Activated T-cell treated with anti-CD3 and anti-CD28 coated beads, Interleukin-2, amount 50 U/mL, for 24 hours (primary cell): Measurements from ENCODE around the gene RAP1A.
"Not testable (repeated sequence)": the region's sequence is repeated elsewhere in the genome, so short reads cannot be mapped to it uniquely, and the experiment has no call there.

Experiments
- DNase-seq: peaks from one replicate; pipeline ENCODE4 v3.0.0-alpha.2; 2020
- H3K27ac Mint-ChIP-seq: 2 replicates; pipeline ENCODE4 v1.8.0; 2020; ENCODE audit warnings: mild to moderate bottlenecking, mixed read lengths
- H3K27me3 Mint-ChIP-seq: 2 replicates; pipeline ENCODE4 v1.8.0; 2020; ENCODE audit warnings: mixed read lengths
- H3K36me3 Mint-ChIP-seq: 2 replicates; pipeline ENCODE4 v1.8.0; 2020; ENCODE audit warnings: low read depth, mixed read lengths
- H3K4me1 Mint-ChIP-seq: 2 replicates; pipeline ENCODE4 v1.8.0; 2020; ENCODE audit warnings: low read depth, mixed read lengths
- H3K4me3 Mint-ChIP-seq: 2 replicates; pipeline ENCODE4 v1.8.0; 2020; ENCODE audit warnings: mild to moderate bottlenecking, moderate library complexity, mixed read lengths
- H3K9me3 Mint-ChIP-seq: 2 replicates; pipeline ENCODE4 v1.8.0; 2020; ENCODE audit warnings: mixed read lengths

Gene RAP1A

DNA sequence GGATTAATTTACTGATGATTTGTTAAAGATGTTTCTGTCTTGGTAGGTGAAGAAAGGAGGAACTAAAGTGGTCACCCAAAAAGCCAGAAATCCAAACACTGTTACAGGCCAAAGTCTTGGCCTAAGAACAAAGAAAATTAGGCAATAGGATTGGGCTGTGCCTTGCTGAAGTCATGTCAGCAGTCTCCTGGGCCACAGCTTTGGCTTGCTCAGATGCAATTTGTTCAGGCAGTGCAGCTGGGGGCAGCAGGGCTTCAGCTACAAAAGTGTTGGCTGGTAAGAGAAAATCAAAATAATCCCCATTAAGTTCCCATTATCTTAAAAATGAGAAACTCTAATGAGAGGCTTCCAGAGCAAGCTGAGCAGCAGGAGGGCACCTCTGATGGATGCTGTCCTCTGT lies 14.0 kb upstream of the RAP1A start:
- Mint-ChIP-seq H3K27ac (peak overlapping the region; percentile 68), H3K4me1 (peaks cover 66% of the 10 kb centered on the region), H3K27me3 (no peaks in the 10 kb centered on the region), H3K36me3 (peaks cover 6% of the 10 kb centered on the region), H3K4me3 (no peak overlapping the region), H3K9me3 (no peaks in the 10 kb centered on the region)
- DNase-seq = no peak

DNA sequence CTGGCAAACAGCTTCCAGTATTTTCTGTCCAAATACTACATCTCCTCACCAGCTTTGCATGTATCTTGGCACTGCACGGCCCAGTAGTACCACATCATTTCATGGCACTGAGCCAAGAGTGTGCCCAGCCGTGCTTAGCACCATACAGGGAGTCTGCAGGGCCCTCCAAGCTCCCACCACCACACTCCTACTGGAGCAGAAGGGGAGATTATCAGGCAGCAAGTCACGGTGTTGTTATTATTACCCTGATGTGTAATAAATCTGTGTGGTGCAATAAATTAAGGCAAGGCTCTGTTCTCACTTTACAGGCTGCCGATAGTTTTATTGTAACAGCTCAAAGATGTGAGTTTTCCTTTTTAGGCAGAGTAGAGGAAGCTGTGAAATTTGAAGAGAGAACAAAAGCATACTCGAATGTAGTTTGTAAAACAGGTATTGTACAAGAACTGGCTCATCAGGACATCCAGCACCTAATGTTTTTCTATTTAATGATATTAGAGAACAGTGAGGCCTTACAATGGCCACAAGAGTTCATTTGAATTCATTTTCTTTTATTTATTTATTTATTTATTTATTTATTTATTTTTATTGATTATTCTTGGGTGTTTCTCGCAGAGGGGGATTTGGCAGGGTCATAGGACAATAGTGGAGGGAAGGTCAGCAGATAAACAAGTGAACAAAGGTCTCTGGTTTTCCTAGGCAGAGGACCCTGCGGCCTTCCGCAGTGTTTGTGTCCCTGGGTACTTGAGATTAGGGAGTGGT lies 13.0 kb upstream of the RAP1A start:
- not testable (repeated sequence) for DNase-seq, H3K4me3 Mint-ChIP-seq, H3K9me3 Mint-ChIP-seq, H3K27me3 Mint-ChIP-seq, H3K36me3 Mint-ChIP-seq
- H3K27ac Mint-ChIP-seq = peak overlapping the region; percentile 71
- peaks cover 55% of the 10 kb centered on the region for H3K4me1 Mint-ChIP-seq

DNA sequence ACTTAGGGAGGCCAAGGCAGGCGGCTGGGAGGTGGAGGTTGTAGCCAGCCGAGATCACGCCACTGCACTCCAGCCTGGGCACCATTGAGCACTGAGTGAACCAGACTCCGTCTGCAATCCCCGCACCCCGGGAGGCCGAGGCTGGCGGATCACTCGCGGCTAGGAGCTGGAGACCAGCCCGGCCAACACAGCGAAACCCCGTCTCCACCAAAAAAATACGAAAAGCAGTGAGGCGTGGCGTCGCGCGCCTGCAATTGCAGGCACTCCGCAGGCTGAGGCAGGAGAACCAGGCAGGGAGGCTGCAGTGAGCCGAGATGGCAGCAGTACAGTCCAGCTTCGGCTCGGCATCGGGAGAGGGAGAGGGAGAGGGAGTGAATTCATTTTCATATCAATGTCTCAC lies 11.1 kb upstream of the RAP1A start:
- DNase-seq, H3K27ac Mint-ChIP-seq, H3K36me3 Mint-ChIP-seq, H3K4me3 Mint-ChIP-seq, H3K9me3 Mint-ChIP-seq, H3K27me3 Mint-ChIP-seq: not testable (repeated sequence)
- H3K4me1 Mint-ChIP-seq = peaks cover 36% of the 10 kb centered on the region

DNA sequence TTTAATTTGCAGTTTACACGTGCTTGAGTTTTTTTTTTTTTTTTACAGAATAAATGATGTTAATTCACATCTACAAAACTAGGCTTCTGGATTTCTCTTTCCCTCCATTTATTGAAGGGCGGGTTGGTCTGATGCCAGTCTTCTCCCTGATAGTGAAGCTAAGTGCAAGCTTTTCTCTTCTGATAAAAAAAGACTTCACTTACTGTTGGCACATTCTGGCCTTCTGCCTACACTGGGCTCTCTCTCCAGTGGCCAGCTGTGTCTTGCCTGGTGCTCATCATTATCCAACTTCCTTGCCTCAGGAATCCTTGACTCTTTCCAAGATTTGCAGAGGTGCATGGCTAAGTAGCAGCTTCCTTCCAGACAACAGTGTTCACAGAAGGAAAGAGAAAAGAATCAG lies 7.6 kb upstream of the RAP1A start:
- Mint-ChIP-seq H3K27ac (no peak overlapping the region), H3K4me3 (no peak overlapping the region), H3K27me3 (no peaks in the 10 kb centered on the region), H3K4me1 (peaks cover 24% of the 10 kb centered on the region), H3K9me3 (no peaks in the 10 kb centered on the region), H3K36me3 (no peaks in the 10 kb centered on the region)
- DNase-seq = no peak

DNA sequence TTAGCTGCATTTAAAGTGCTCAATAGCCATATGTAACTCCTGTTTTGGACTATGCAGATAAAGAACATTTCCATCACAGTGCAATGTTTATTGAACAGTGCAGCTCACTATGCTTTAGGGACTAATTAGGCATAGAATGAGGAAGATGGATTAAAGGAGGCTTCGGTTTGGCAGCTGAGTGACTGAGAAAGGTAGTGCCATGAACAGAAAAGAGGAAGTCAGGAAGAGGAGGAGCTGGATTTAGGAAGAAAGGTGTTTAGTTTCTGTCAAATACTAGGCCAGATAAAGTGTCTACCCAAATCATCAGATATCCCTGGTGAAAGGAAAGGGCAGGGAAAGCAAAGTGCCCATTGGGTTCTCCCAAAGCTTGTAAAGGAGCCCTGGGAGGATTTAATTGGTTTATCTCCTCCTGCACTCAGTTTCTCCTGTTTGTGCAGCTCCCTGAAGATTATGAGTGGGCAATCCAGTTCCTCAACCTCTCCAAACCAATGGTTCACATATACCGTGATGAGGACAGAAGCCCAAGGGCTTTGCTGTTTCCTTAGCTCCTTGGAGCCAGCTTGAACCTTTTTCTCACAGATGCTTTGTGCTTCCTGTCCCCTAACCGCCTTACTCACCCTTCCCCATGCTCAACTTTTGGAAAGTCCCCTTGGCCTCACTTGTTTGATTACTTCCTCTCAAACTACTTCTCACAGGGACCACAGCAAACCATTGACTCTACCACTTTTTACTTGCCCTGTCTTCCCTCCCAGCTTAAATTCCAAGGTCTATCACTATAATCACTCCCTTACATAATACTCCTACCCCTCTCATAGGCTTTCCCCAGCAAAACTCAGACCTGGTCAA lies 3.5 kb upstream of the RAP1A start:
- Mint-ChIP-seq H3K27me3 (no peaks in the 10 kb centered on the region), H3K4me3 (peak overlapping the region; percentile 50), H3K27ac (peak overlapping the region; percentile 90), H3K9me3 (no peaks in the 10 kb centered on the region), H3K36me3 (peaks cover 11% of the 10 kb centered on the region), H3K4me1 (peaks cover 44% of the 10 kb centered on the region)
- peak; percentile 44 for DNase-seq

DNA sequence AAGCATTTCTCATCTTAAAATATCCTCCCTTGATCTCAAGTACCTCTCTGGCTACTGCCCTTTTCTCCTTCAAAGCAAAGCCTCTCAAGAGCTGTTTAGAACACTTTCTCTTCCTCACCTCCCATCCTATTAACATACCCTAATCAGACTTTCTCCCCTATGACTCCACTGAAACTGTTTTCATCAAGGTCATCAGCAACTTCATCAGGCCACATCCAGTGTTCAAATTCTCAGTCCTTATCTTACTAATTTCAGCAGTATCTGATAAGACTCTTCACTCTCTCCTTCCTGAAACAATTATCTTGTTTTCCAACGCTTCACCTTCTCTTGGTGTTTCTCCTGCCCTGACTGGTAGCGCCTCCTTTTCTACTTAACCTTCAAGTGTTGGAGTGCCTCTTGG lies 1.5 kb upstream of the RAP1A start:
- H3K36me3 Mint-ChIP-seq = peaks cover 31% of the 10 kb centered on the region
- H3K27me3 Mint-ChIP-seq = no peaks in the 10 kb centered on the region
- H3K27ac Mint-ChIP-seq = peak overlapping the region; percentile 88
- no peak for DNase-seq
- no peaks in the 10 kb centered on the region for H3K9me3 Mint-ChIP-seq
- H3K4me3 Mint-ChIP-seq = peak overlapping the region; percentile 52
- peaks cover 63% of the 10 kb centered on the region for H3K4me1 Mint-ChIP-seq

DNA sequence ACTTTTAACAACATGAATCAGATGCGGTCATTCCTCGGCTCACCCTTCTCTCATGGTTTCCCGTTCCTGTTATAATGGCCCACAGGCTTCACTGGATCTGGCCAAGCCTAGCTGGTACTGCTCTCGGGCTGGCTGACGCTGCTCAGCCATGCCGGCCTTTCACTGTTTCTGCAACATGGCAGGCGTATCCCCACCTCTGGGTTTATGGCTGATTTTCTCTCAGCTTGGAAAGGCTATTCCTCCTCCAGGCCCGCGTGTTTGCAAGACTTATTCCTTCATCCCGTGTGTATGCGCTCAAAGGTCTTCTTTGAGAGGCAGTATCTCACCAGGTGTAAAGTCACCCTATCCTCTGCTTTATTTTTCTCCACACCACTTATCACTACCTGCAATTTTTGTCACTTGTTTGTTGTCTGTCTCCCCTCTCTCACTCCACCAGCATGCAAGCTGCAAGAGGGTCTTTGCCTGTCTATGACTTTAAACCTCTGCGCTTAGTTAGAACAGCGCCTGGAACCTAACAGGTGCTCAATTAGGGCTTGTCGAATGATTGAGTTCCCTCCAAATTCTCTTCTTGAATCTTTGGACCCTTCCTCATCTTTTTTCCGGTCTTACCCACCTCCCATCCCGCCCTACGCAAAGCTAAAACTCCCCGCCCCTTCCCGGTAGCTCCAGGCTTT lies 491 bp upstream of the RAP1A start:
- DNase-seq = no peak
- Mint-ChIP-seq H3K9me3 (no peaks in the 10 kb centered on the region), H3K4me1 (peaks cover 73% of the 10 kb centered on the region)

DNA sequence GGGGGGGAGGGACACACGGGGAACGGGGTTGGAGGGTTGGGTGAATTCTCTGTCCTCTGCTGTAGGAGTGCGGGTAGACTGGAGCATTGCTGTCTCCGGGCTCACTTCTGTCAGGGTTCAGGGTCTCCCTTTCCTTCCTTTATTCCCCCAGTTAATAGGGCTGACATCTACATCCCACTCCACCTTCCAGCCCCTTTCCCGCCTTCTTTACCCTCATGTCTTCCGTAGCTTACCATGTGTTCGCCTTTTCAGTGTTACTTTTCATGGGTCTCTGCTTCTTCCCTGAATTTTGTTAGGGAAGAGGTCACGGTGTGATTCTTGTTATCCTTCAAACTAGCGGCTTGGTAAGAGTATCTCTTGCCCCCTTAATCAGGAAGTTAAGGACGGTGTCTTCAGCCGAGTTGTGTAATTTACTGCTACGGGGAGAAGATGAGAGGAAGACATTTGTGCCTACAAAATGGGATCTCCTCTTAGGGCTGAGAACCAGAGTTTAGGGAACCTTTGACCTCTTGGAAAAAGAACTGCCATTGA lies 917 bp downstream of the RAP1A start:
- Mint-ChIP-seq H3K27ac (peak overlapping the region; percentile 94), H3K4me3 (peak overlapping the region; percentile 92), H3K27me3 (no peaks in the 10 kb centered on the region), H3K9me3 (no peaks in the 10 kb centered on the region), H3K36me3 (peaks cover 46% of the 10 kb centered on the region), H3K4me1 (peaks cover 77% of the 10 kb centered on the region)
- DNase-seq = no peak

More for the DNA sequence above, 491 bp upstream of the RAP1A start:
- Mint-ChIP-seq H3K27ac (peak overlapping the region; percentile 95), H3K27me3 (no peaks in the 10 kb centered on the region), H3K4me3 (peak overlapping the region; percentile 84), H3K36me3 (peaks cover 41% of the 10 kb centered on the region)

DNA sequence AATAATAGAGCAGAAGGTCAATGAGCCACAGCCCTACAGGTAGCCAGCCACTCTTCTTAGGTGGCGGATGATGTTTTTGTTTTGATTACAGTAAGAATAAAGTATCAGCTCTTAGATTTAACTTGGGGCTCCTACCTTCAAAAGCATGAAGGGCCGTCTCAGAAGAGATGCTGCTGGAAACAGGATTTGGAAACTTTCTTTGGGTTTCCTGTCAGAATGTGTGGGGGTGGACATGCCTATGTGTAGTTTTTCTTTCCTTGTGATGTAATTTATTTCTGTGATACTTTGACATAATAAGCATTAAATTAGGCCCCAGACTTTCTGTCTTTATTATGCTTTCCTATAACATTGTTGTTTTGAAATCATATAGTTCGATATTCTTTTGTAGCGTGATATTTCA lies 1.5 kb downstream of the RAP1A start:
- DNase-seq = no peak
- peaks cover 51% of the 10 kb centered on the region for H3K36me3 Mint-ChIP-seq

DNA sequence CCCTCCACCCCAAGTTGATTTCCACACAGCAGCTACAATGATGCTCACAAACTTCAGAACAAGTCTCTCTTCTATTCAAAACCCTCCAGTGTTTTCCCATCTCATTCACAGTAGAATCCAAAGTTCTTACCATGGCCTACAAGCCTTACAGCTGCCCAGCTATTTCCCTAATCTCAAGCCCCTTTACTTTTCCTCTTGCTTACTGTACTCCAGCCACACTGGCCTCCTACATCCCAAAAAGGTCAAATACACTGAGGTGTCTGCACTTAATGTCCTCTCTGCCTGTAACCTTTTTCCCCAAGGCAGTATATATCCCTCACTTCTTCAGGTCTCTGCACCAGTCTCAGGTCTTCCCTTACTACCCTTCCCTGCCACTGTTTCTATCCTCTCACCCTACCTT lies 2.6 kb downstream of the RAP1A start:
- peaks cover 78% of the 10 kb centered on the region for H3K4me1 Mint-ChIP-seq
- peak overlapping the region; percentile 94 for H3K27ac Mint-ChIP-seq
- DNase-seq = no peak
- peak overlapping the region; percentile 92 for H3K4me3 Mint-ChIP-seq
- H3K9me3 Mint-ChIP-seq = no peaks in the 10 kb centered on the region
- peaks cover 59% of the 10 kb centered on the region for H3K36me3 Mint-ChIP-seq
- no peaks in the 10 kb centered on the region for H3K27me3 Mint-ChIP-seq

More for the DNA sequence above, 1.5 kb downstream of the RAP1A start:
- Mint-ChIP-seq H3K4me3 (peak overlapping the region; percentile 92), H3K9me3 (no peaks in the 10 kb centered on the region), H3K27ac (peak overlapping the region; percentile 94), H3K4me1 (peaks cover 79% of the 10 kb centered on the region), H3K27me3 (no peaks in the 10 kb centered on the region)

DNA sequence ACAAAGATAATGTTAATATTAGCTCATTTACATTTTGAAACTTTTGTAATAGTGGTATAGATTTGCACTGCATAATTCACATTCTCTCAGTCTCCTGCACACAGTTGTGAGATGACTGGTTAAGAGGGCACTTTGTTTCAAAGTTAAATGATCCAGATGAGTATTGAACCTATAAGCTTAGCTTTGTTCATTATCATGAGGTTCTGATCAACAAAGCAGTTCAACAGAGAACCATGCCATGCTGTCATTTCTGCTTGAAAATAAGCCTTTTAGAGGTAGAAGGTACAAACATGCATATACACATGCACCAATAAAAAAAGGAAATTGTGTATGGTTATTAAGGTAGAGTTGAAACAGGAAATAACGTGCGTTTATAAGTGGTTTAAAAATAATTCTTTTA lies 4.8 kb downstream of the RAP1A start:
- Mint-ChIP-seq H3K4me3 (peak overlapping the region; percentile 92), H3K4me1 (peaks cover 77% of the 10 kb centered on the region), H3K27ac (peak overlapping the region; percentile 94), H3K27me3 (no peaks in the 10 kb centered on the region), H3K36me3 (peaks cover 75% of the 10 kb centered on the region), H3K9me3 (no peaks in the 10 kb centered on the region)
- no peak for DNase-seq

DNA sequence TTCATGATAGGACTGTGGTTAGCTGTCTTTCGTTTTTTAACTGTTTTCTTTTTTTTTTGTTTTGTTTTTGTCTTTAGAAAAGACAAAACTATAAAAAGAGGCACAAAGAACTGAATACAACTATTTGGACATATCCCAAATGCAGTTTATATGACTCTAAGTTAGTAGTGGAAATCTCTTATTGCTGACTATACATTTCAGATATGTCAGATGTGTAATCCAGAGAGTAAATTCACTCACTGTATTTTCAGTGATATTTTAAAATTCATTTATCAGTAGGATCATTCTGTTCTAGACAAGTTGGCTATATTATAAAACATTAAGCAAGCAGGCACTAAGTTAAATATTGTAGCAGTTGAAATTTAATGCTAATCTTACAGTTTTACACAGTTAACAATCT lies 5.7 kb downstream of the RAP1A start:
- no peaks in the 10 kb centered on the region for H3K9me3 Mint-ChIP-seq
- peak overlapping the region; percentile 62 for H3K4me3 Mint-ChIP-seq
- H3K27me3 Mint-ChIP-seq = no peaks in the 10 kb centered on the region
- H3K4me1 Mint-ChIP-seq = peaks cover 83% of the 10 kb centered on the region
- peaks cover 82% of the 10 kb centered on the region for H3K36me3 Mint-ChIP-seq
- no peak for DNase-seq
- peak overlapping the region; percentile 86 for H3K27ac Mint-ChIP-seq

DNA sequence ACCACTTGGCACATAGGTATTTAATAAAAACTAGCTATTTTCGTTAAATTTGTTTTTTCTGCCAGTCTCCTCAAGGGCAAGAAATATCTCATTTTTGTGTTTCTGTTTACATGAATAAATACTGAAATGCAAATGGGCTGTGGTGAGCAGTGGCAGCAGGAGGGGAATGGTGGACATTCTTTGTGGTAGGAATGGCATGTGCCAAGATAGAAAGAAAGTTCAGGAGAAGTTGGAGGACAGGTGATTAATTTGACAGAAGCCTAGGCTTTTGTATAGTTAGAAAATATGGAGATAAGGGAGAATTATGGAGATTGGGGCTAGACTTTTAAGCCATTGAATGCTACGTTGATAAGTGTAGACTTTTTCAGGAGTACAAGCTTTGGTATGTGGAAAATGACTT lies 8.6 kb downstream of the RAP1A start:
- peak overlapping the region; percentile 47 for H3K4me3 Mint-ChIP-seq
- no peaks in the 10 kb centered on the region for H3K9me3 Mint-ChIP-seq
- peaks cover 88% of the 10 kb centered on the region for H3K4me1 Mint-ChIP-seq
- DNase-seq = no peak
- peaks cover 76% of the 10 kb centered on the region for H3K36me3 Mint-ChIP-seq
- H3K27me3 Mint-ChIP-seq = no peaks in the 10 kb centered on the region
- H3K27ac Mint-ChIP-seq = peak overlapping the region; percentile 93

DNA sequence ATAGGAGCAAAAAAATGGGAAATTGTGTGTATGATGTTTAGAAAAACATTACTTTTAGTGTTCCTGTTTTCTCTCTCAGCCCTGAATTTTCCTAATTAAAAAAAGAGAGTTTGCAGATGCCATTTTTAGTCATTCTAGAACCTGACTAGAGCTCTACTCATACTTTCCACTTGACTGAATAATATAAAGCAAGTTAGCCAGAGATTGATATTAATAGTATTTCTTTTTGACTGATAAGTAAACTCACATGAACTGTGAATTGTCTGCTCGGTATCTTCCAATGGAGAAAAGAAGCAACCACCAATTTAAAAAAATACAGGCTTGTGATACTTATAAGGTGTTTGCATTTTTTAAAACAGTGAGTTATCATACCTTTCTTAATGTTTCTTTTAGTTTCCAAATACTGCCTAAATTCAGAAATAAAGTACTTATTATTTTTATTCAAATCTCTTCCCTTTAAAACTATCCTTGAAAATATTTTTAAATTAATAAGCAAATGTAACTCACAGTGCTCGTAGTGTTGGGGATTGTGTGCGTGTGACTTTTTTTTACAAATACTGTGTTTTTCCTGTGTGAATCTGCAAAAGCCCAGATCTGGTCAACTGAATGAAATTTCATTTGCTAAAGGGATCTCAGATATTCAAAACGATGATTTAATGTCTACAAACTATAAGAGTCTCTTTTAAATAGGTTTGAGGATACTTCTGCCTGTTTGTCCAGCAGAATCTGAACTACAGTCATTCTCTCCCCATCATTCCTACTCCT lies 9.8 kb downstream of the RAP1A start:
- Mint-ChIP-seq H3K9me3 (no peaks in the 10 kb centered on the region), H3K27me3 (no peaks in the 10 kb centered on the region), H3K36me3 (peaks cover 70% of the 10 kb centered on the region), H3K4me3 (peak overlapping the region; percentile 62), H3K4me1 (peaks cover 85% of the 10 kb centered on the region), H3K27ac (peak overlapping the region; percentile 93)
- DNase-seq = no peak
